Dermis blood vessel endothelial cell (primary cell): ENCODE data around the gene ST3GAL5. TPM values are rescaled to one million over a fixed set of nuclear protein-coding genes. Genes with fewer than 3 reads are reported as not detected.
"Not testable (repeated sequence)": the region's sequence is repeated elsewhere in the genome, so short reads cannot be mapped to it uniquely, and the experiment has no call there.

ENCODE experiments used
- DNase-seq: peaks from one replicate; pipeline ENCODE4 v3.0.0; 2010
- total RNA-seq: library from RNA; depleted of rRNA; stranded (reverse); fragments of >200 nt; gene quantifications from 2 replicates; pipeline ENCODE4 v1.2.3, GENCODE V29; 2014

The ST3GAL5 gene
- total RNA-seq, result 9.9 and 13.7 TPM in 2 replicates

GRCh38 chr2:85888684-85889626 is at the start of gene ST3GAL5:
Gene ST3GAL5, minus strand, starts transcription at chr2:85888990. Its CDS starts 85 bp downstream, at chr2:85888905.
- DNase-seq, result peak; percentile 95

- peak; percentile 33 for DNase-seq
These were observed 49.7 kb upstream of the ST3GAL5 start for GRCh38 chr2:85938456-85938855.

- DNase-seq, result no peak
These were observed 48.3 kb upstream of the ST3GAL5 start for GRCh38 chr2:85937069-85937439.

GRCh38 chr2:85936421-85937068 is 47.8 kb upstream of the ST3GAL5 start:
- DNase-seq, result peak; percentile 35

GRCh38 chr2:85935746-85936208 is 47.0 kb upstream of the ST3GAL5 start:
- peak; percentile 71 for DNase-seq

- no peak for DNase-seq
These were observed 46.5 kb upstream of the ST3GAL5 start for GRCh38 chr2:85935170-85935745.

- peak; percentile 94 for DNase-seq
These were observed 45.2 kb upstream of the ST3GAL5 start for GRCh38 chr2:85933753-85934594.

- DNase-seq, result not testable (repeated sequence)
These were observed 42.4 kb upstream of the ST3GAL5 start for GRCh38 chr2:85931151-85931550.

DNA sequence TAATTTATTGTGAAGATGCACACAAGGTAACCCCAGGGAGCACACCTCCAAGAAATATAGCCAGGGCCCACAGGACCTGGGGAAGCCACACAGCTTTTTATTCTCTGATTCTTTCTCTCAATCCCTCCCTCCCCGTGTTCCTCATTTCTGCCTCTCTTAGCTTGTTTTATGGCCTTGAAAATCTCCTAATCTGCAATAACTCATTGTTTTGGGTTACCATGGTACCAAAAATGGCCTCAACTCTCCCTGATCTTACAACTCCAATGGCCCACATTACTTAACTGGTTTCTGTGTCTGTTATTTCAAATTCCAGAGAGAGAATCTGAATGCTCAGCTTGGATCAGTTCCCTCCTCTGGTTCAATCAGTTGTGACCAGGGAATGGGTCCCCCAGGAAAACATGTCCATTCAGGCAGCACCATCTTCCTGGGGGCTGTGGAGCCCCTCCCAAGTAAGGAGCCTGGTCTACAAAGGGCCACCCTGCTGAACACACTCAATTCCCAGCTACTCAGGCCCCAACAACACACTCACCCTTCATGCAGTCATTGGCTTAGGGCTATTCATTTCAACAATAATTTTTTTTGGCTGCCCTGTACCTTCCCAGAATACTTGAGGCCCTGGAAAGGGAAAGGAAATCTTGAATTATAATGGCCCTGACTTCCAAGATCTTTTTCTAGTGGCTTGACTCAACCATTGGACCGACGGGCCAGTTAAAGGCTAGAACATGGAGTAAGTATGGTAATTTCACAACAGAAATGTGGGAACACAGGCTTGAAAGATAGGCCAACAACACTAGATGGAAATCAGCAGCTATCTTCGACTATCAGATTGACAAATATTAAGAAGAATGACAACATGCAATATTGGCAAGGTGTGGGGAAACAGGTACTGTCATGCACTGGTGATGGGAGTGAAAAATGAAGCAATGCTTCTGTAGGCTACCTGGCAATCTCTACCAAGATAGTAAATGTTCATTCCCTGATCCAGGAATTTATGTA is 41.6 kb upstream of the ST3GAL5 start:
- no peak for DNase-seq

GRCh38 chr2:85929096-85930050 is 40.6 kb upstream of the ST3GAL5 start:
- no peak for DNase-seq

DNA sequence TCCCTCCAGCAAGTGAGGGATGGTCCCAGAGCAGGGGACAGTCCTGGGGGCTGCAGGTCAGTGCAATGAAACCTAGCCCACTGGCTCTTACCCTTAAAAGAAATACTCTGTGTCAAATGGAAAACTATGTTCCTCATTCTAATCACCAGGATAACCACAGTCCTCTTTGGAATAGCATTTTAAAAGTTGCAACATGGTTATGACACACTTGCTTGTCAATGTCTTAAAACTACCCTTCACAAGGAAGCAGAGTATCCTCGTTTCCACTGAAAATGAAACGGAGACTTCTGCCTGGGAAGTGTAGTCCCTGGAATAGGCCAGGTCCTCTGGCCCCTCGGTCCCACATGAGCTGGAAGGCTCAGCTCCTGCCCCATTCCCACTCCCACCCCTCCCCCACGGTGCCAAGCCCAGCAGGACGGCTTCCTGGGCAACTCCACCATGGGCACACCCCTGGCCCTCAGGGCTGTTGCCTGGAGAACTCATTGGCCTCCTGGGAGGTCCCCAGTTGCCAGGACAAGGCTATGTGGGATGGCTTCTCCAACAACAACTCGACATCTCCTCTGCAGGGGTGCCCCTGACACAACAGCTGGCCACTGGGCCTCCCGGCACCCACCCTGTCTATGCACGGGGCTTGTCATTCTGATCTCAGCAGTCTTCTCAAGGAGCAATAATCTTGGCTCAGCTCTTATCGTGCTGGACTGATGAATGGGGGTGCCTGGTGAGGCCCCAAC is 38.3 kb upstream of the ST3GAL5 start:
- DNase-seq, result no peak

- no peak for DNase-seq
These were observed 37.7 kb upstream of the ST3GAL5 start for GRCh38 chr2:85926526-85926925.

GRCh38 chr2:85925216-85925671 is 36.5 kb upstream of the ST3GAL5 start:
- DNase-seq, result no peak

DNA sequence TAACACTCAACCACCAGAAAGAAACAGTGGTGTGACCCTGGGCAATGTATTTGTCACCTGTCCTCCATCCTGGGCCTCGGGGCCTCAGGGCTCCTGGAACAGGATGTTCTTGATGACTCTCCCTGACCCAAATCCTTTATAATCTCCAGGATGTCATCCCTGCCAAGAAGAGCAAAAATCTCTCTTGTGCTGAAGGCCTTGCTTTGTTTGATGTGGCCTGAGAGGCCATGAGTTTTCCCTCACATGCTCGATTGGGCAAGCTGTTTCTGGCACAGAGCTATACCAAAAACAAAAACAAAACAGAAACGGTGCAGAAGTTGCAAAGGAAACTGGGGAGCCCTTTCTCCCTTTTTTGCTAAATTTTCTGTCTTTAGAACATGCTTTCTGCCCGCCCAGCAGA is 35.7 kb upstream of the ST3GAL5 start:
- peak; percentile 69 for DNase-seq

DNA sequence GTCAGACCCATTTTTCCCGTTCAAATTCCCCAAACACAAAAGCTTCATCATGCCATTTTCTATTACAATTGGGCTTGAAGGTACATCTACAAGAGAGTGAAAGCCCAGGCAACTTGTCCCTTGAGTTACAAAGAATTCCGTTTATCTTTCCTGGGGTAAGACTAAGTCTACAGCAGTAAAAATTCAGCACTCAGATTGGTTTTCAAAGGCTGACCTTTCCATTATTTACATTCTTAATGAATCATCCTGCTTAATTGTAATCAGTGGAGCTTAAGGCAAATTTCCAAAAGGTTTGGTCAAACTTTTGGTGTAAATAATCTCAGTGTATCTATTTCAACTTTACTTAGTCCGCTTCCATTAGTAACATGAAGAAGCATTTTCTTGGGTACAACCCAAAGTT is 33.4 kb upstream of the ST3GAL5 start:
- DNase-seq, result no peak

DNA sequence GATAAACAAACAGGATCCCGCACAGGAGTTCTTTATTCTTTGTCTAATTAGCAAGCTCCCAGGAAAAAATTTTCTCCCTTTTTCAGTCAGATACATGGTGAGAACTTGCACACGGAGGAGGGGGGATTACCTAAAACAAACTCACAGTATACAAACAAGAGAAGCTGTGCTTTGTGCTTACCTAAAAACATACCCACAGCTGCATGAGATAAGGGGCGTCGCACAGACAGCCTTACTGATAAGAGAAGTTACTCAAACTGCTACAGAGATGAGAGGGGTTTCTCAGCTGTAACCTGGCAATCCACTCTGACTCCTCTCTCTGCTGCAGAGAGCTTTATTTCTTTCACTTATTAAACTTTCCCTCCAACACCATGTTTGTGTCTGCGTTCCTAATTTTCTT is 32.9 kb upstream of the ST3GAL5 start:
- no peak for DNase-seq

- peak; percentile 49 for DNase-seq
These were observed 32.2 kb upstream of the ST3GAL5 start for GRCh38 chr2:85920810-85921545.
